HG03039 (cell line): ENCODE measurements around the gene ADM.

Experiments
- ATAC-seq: cut with Tn5 transposase; IDR thresholded peaks from one replicate; pipeline ENCODE4 v1.9.1; 2021; ENCODE audit warnings: mild to moderate bottlenecking, moderate library complexity; ENCODE audit not compliant: unreplicated experiment

The ADM gene

DNA sequence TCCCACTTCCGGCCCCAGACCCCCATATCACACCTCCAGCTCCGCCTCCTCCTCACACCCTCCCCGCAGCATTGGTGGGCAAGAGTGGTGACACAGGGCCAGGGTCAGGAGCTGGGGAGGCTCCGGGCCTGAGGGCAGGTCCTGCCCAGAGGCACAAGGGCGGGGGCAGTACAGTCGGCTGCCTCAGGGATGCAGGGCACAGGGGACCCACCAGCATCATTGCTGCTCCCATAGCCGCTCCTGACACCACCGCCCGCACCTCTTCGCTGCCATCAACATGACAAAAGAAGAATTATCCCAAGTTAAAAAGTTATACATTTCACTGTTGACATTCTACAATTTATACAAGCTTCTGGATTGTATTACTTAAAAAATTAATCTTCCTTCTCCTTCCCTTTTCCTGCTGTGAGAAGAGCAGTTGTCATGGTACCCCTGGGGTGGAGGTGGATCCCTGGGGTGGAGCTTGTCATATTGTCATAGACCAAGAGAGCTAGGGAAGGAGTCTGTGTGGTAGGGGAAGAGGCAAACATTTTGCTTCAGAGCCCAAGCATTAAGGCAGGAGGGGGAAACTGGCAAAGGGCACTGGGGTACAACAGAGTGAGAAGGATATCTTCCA lies 15.0 kb upstream of the ADM start:
- no peak for ATAC-seq

DNA sequence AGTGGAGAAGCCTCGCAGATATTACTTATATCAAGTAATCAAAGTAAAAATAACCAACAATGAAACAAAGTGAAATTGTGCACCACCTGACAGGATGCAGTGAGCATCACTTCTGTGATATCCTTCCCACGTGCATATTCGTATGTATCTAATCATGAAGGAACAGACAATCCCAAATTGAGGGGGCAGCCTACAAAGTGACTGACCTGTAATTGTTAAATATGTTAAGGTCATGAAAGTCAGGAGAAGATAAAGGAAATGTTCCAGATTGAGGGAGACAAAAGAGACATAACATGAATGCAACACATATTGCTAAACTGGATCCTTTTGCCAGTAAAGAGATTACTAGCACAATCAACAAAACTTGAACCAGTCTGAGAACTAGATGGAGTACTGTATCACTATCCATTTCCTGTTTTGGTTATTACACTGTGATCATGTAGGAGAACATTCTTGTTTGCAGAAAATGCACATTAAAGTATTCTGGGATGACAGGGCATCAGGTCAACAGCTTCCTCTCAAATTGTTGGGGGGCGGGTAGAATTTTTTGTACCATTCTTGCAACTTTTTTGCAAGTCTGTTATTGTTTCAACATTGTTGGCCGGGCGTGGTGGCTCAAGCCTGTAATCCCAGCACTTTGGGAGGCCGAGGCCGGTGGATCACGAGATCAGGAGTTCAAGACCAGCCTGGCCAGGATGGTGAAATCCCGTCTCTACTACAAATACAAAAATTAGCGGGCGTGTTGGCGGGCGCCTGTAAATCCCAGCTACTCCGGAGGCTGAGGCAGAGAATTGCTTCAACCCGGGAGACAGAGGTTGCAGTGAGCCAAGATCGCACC lies 12.9 kb upstream of the ADM start:
- ATAC-seq = no peak

DNA sequence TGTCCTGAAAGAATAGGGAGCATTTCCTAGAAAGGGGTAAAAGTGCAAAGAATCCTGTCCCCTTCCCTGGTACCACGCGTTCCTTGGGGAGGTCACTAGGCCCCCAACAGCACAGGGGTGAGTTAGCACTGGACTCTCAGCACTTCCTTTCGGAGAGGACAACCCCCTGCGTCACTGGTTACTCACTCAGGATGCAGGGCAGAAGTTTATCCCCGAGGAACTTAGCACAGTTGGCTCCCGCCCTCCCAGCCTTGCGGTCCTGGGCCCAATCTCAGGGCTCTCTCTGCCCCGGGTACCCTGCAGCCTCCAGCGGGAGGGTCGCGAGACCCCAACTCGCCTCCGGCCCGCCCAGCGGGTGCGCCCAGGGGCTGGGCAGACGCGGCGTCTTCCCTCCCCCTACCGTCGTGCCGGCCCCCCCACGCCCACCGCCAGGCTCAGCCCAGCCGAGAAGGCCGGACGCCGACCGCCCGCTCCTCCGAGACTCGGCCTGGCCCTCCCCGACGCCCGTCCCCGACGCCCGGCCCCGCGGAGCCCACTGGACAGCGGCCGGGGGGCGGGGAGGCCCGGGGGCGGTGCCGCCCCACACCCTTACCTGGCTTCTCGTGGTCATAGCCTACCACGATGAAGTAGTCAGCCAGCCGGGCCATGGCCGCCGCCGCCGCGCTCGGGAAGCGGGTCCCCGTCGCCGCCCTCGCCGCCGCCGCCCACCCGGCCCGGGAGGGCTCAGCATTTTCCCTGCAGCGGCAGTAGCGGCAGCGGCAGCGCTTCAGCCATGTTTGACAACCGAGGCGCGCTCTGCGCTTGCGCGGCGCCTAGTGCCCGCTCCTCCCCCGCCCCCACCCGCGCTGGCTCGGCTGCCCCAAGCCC lies 11.2 kb upstream of the ADM start, which contains the start of gene SBF2:
Gene SBF2 (minus strand): TSS at position 797 of the 867 bp plus-strand sequence. CDS start 150 bp downstream, at position 647.
- ATAC-seq = peak; percentile 41

DNA sequence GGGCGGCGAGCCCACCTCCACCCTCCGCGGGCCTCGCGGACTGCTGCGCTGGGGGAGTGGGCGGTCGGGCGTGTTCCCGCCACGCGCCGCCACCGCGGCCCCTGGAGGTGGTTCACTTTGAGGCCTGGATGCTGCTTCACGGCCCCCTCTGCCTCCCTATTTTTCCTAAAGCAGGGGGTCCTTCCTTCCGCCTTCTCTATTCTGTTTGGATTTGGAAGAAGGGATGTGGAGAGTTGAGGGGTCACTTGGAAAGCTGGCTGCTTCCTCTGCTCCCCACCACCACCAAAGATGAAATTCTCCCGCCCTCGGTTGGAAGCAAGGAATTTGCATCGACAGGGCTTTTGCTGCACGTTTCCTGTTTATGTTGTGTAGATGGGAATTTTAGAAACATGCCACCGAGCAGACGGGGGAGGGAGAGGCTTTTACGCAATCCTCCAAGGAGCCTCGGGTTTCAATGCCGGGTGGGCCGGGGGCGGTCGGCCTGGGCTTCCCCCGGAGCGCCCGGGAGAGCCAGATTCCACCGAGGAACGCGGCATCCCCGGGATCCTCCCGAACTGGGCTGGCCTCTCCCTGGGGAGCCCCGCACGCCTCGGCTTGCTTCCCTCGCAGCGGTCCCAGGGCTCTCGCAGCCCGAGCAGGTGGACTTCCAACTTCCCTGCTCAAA lies 10.5 kb upstream of the ADM start:
- no peak for ATAC-seq

DNA sequence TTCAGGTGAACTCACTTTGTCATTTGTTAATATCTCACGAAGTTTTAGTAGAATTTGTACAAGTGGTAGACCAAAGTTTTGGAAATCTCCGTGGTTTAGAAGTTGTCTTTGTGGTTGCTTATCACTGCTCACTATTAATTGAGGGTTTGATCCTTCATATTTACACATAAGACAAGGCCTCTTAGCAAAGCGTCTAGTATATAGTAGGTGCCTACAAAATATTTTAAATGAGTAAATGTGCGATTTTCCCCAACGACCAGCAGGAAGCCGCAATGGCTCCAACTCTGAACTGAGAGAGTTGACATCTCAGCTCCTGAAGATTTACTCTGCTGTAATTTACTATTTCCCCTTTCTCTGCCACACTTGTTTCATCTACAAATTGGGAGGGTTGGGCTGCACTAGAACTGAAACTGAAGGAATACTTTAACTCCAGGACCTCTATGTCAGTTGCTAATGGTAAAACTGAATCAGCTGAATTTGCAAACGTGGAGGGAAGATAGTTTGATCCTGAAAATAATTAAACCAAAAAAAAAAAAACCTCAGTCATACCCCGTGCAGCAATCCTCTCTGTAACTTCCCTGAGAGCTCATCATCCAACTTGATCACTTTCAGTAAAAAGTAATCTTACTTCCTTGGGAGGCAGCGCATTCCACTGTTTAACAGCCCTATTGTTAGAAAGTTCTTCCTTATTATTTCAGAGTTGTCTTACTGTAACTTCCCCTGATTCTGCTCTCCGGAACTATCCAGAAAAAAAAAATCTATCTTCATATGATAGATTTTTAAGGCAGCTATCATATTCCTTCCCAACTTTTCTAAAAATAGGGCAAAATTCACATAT lies 9.6 kb upstream of the ADM start:
- ATAC-seq = no peak

DNA sequence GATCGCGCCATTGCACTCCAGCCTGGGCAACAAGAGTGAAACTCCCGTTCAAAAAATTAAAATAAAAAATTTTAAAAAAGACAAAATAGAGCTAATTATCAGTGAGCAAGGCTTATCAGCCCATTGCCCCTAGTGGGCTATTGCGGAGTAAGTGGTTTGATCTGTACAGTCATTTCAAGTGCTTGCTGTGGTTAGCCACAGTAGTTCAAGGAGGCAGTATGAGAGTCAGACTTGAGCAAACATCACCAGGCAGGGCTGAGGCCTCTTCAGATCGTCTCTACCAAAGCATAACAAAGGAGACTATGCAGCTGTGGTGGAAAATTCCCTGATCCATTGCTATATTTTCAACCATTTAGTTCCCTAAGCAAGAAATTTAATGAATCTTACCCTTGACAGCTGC lies 6.5 kb upstream of the ADM start:
- peak; percentile 93 for ATAC-seq

DNA sequence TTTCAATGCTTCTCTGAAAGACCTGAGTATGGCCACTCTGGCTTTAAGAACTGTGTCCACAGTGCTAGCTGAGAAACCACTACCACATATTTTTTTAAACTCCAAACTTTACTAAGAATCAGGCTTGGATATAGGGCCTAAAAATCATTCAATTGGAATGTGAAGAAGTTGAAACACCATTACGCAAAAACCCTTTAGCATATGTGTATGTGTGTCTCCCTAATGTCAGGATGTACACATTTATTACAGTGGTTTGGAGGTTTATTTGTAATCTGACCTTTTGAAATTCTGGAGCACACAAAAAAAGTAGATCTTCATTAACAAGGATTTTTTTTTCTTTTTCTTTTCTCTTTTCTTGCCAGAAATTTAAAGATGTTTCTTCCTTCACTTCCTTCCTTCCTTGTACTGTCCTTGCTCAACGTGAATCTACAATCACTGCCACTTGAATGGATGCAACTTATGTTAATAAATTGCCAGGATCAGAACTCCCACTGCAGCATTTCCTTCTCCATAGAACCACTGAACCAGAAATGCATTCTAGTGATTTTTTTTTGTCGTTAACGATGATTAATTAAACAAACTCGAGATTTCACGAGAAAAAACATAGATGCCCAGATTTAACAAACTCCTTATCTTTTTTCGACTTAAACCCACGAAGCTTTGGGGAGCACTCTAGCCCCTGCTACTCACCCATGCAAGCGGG lies 3.1 kb upstream of the ADM start:
- no peak for ATAC-seq

DNA sequence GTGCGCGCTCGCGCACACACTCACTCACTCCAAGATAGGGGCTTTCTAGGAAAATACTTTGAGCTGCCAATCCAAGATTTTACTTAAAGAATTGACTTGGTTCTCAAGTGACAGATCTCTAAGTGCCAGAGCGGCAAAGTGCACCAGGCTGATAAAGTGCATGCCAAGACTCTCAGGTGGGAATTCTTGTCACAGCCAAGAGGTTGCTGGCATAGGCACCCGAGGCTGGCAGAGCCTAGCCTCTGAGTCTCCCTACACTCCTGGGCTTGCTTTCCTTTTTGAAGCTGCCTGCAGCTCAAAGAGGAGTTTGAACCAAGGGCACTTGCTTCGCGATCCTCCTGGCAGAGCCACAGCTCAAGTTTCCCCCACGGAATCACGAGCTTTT lies 2.5 kb upstream of the ADM start:
- ATAC-seq = no peak

DNA sequence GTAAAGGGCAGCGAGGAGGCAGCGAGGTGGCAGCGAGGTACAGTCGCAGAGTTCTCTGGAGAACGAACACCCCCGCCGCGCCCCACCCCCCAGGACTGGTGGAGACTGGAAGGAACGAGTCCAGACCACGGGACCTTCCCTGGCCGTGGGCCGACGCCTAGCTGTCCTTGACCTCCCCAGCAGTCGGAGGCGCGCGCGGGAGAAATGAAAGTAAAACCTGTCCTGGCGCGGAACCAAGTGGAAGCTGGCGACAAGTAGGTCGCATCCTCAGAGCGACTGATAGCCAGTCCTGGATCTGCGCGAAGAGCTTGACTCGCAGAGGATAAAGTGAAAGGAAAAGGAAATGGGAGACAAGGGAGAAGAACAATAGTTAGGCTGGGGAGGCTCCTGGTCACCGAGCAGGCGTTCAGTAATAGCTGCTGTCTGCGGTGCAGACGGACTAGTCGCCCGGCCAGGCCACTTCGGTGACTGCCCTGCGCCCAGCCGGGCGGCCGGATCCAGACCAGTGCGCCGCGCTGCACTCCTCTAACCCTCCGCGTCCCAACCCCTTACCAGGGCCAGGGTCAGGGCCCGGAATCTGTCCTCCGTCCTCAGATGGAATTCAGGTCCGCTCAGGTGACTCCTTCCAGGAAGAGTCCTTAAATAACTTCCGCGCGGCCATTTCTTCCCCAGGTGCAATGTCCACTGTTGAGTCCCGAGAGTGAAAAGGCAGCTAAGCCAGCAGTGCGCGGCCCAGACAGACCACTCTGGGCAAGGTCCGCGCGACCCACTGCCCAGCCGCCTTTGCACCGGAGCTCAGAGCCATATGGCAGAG lies 1.9 kb upstream of the ADM start:
- no peak for ATAC-seq

DNA sequence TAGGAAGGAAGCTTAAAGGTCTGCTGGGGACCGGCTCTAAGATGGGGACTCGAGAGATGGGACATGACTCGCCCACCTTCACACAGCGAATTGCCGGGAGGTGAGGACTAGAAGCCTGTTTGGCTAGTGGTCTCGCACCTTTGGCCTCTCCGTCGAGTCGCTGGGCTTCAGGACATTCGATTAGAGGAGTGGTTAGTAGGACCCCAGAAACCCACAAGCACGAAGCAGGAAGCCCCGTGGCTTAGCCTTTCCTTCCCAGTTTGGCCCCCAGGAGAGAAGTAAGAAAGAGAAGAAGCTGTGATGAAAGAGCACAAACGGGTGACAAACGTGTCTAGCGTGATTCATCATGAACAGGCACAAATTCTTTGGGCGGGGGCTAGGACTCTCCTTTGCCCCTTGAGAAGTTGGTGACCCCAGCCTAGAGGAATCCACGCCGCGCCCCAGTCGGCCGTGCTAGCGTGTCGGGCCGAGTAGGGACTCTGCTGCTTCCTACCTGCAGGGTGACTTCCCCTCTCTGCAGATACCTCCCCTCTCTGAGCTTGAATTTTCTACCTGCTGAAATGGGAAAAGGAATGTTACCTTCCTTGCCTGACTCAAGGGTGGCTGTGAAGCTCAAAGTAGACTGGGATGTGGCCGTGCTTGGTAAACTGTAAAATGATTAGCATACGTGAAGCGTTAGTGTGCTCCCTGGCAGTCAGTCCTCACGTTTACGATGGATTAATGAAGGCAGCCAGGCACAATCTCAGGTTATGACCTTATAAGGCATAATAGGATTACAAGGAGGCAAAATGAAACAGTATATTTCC lies 1.1 kb upstream of the ADM start:
- ATAC-seq = no peak

DNA sequence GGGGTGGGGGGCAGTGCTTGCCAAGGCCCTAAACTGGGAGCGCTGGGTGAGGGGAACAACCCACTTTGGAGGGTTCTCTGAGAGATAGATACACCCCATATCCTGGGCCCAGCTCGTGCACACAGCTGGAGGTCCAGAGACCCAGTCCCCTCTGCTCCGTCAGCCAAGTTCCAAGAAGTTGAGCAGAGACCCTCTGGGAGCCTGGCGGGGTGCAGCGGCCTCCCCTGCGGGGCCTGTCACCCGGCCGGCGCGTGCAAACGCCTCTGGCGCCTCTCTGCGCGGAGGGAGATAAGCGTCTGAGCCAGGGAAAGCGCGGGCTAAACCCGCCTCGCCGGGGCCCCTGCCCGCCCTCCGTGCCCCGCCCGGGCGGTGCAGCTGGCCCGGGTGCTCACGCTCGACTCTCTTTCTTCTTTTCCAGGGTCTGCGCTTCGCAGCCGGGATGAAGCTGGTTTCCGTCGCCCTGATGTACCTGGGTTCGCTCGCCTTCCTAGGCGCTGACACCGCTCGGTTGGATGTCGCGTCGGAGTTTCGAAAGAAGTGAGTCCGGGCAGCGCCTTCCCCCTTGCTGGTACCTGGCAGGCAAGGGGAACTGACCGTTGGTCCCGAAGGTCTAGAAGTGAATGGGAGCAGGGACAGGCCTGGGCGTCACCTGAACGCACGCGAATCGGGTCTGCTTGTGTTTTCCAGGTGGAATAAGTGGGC lies 540 bp downstream of the ADM start:
- ATAC-seq = no peak

DNA sequence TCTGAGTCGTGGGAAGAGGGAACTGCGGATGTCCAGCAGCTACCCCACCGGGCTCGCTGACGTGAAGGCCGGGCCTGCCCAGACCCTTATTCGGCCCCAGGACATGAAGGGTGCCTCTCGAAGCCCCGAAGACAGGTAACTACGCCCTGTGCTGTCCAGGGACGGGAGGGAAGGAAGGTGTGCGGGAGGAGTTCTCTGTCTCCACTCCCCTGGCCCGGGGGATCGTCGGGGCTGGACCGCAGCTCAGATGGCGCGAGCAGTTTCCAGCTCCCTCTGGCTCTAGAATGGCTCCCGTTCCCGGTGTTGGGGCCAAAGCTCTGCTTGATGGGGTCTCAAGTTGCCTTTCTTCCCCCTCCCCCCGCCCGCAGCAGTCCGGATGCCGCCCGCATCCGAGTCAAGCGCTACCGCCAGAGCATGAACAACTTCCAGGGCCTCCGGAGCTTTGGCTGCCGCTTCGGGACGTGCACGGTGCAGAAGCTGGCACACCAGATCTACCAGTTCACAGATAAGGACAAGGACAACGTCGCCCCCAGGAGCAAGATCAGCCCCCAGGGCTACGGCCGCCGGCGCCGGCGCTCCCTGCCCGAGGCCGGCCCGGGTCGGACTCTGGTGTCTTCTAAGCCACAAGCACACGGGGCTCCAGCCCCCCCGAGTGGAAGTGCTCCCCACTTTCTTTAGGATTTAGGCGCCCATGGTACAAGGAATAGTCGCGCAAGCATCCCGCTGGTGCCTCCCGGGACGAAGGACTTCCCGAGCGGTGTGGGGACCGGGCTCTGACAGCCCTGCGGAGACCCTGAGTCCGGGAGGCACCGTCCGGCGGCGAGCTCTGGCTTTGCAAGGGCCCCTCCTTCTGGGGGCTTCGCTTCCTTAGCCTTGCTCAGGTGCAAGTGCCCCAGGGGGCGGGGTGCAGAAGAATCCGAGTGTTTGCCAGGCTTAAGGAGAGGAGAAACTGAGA lies 1.4 kb downstream of the ADM start:
- ATAC-seq = no peak

DNA sequence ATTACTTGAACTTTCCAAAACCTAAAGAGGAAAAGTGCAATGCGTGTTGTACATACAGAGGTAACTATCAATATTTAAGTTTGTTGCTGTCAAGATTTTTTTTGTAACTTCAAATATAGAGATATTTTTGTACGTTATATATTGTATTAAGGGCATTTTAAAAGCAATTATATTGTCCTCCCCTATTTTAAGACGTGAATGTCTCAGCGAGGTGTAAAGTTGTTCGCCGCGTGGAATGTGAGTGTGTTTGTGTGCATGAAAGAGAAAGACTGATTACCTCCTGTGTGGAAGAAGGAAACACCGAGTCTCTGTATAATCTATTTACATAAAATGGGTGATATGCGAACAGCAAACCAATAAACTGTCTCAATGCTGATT lies 2.1 kb downstream of the ADM start:
- ATAC-seq = no peak

DNA sequence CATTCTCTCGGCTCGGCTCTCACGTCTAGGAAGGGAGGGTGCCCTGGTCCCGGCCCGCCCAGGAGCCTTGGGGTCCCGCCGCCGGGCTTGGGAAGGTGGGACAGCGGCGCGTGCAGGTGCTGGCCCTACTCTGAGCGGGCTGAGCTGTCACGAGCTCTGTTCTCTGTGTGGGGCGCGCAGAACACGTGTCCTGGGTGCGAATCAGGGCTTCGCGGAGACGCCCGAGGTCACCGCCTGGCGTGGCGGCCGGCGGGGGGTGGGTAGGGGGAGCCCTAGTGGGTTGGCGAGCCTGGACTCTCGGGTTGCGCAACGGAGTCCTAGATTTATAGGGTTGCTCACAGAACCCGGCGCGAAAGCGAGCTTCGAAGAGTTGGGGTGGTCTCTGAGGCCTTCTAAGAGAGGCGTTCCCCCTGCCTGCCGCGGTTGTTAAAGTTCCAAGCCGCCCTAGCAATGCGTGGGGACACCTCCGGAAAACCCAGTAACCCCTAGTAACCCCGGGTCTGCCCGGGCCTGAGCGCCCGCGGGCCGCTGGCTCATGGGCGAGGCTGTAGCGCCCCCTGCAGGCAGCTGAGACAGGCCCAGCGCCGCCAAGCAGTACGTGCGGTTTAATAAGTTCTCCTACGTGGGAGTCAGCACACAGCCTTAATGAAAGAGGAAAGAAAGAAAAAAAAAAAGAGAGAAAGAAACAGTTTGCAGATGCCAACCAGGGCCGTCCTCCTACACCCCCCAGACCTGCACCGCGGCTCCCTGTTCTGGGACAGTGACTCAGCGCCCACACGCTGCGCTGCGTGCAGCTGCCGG lies 2.7 kb downstream of the ADM start:
- ATAC-seq = peak; percentile 59

DNA sequence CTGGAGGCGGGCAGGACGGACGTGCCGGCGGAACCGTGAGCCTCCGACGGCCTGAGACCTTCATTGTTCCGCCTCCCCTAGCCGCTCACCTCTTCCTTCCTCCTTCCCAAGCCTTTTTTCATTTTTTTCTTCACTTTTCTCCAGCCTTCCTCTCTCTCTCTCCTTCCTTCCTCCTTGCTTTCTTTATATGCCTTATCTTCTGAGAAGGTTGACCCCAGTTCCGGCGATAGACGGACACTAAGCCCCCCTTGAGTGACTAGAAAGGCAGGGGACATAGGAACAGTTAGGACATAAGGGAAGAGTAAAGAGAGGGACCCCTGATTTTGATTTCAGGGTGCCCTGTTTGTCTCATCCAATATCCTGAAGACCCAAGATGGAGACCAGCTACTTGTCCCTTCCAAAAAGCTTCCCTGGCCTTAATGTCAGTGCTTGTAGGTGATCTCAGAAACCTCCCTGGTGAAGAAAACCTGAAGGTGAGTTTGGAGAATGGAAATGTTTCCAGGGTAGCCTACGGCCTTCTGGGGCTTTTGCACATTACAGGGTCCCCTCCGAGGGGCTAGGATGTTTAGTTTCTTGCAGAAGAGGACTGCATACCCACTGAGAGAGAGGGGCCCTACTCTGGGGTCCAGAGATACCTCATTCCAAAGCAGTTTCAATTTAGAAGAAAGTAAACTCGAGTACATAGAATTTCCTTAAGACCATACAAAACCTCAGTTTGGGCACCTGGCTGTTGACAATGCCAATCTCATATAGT lies 3.5 kb downstream of the ADM start:
- ATAC-seq = no peak
